Measurements from ENCODE around the gene PER1. TPM values are rescaled to one million over a fixed set of nuclear protein-coding genes. Genes with fewer than 3 reads are reported as not detected.
A peak's percentile ranks its signal among the peaks of the same experiment; 100 is the strongest.

Gene PER1
- total RNA-seq, 2 experiments from 2014 or later: 15.4 to 48.0 TPM

GRCh38 chr17:8153957-8154607 is 1.9 kb upstream of the PER1 start:
- Histone ChIP-seq H3K27ac (ENCODE audit: low read depth, low read length, poor library complexity, severe bottlenecking) (peak overlapping the region; percentile 18), H3K4me3 (ENCODE audit: low read depth, low read length, poor library complexity, severe bottlenecking) (peak overlapping the region; percentile 28), H3K9me3 (ENCODE audit: low read length) (no peaks in the 10 kb centered on the region), H3K4me1 (ENCODE audit: insufficient read depth, low read length, poor library complexity, severe bottlenecking) (peaks cover 58% of the 10 kb centered on the region), H2AFZ (ENCODE audit: low read length) (peak overlapping the region; percentile 64; the same call in 1 of the 2 replicates), H4K20me1 (ENCODE audit: insufficient read depth, low read length) (no peaks in the 10 kb centered on the region; the same call in 1 of the 2 replicates), H3K36me3 (ENCODE audit: insufficient read depth, low read length) (peaks cover 21% of the 10 kb centered on the region), H3K4me2 (ENCODE audit: low read length) (peak overlapping the region; percentile 95), H3K9me2 (ENCODE audit: insufficient read depth, low read length) (no peaks in the 10 kb centered on the region), H3K79me2 (ENCODE audit: insufficient read depth, low read depth, low read length) (peaks cover 12% of the 10 kb centered on the region; the same call in 1 of the 2 replicates)
- TF ChIP-seq CTCF (conservative IDR thresholded peaks at IDR 0.05; ENCODE audit: low read length): no peak
- TF ChIP-seq EZH2phosphoT487 (IDR thresholded peaks at IDR 0.05; ENCODE audit: borderline replicate concordance, low read depth, low read length): no peak
- DNase-seq (ENCODE audit: low spot score): peak; percentile 65
- ChIA-PET CTCF (ENCODE audit: unreplicated experiment) (no interaction called here), POLR2A (interaction anchor here (1.0 kb wide), 1 partner anchor 27 kb away, joined by 5 read pairs; no protein-coding TSS in a partner anchor)
- BruUV-seq (replicated peaks): no TSS peak
- intact Hi-C loops (cut with micrococcal nuclease; ENCODE audit: unreplicated experiment): loop anchor here (10.0 kb wide), 1 partner anchor 319 kb away; the partner anchor contains the start of gene KDM6B

- no peaks in the 10 kb centered on the region for H3K9me3 ChIP-seq (ENCODE audit: low read length)
- H3K36me3 ChIP-seq (ENCODE audit: insufficient read depth, low read length): peaks cover 23% of the 10 kb centered on the region
- ChIA-PET POLR2A (interaction anchor here (1.0 kb wide), 1 partner anchor 27 kb away, joined by 5 read pairs; no protein-coding TSS in a partner anchor), CTCF (ENCODE audit: unreplicated experiment) (no interaction called here)
- H3K79me2 ChIP-seq (ENCODE audit: insufficient read depth, low read depth, low read length): peaks cover 12% of the 10 kb centered on the region; the same call in 1 of the 2 replicates
- intact Hi-C loops (cut with micrococcal nuclease; ENCODE audit: unreplicated experiment): loop anchor here (10.0 kb wide), 1 partner anchor 319 kb away; the partner anchor contains the start of gene KDM6B
- peak overlapping the region; percentile 95 for H3K4me2 ChIP-seq (ENCODE audit: low read length)
- H3K9me2 ChIP-seq (ENCODE audit: insufficient read depth, low read length): no peaks in the 10 kb centered on the region
- no peak for DNase-seq (ENCODE audit: low spot score)
- TF ChIP-seq EZH2phosphoT487 (IDR thresholded peaks at IDR 0.05; ENCODE audit: borderline replicate concordance, low read depth, low read length) (no peak), CTCF (conservative IDR thresholded peaks at IDR 0.05; ENCODE audit: low read length) (no peak)
- no TSS peak for BruUV-seq (replicated peaks)
- H3K27ac ChIP-seq (ENCODE audit: low read depth, low read length, poor library complexity, severe bottlenecking): peak overlapping the region; percentile 18
- peaks cover 55% of the 10 kb centered on the region for H3K4me1 ChIP-seq (ENCODE audit: insufficient read depth, low read length, poor library complexity, severe bottlenecking)
- H4K20me1 ChIP-seq (ENCODE audit: insufficient read depth, low read length): no peaks in the 10 kb centered on the region; the same call in 1 of the 2 replicates
- H2AFZ ChIP-seq (ENCODE audit: low read length): no peak overlapping the region; the same call in 1 of the 2 replicates
- no peak overlapping the region for H3K4me3 ChIP-seq (ENCODE audit: low read depth, low read length, poor library complexity, severe bottlenecking)
Observed at GRCh38 chr17:8153525-8153956, 1.3 kb upstream of the PER1 start.

GRCh38 chr17:8153031-8153451 is 837 bp upstream of the PER1 start:
- H3K79me2 ChIP-seq (ENCODE audit: insufficient read depth, low read depth, low read length): peaks cover 12% of the 10 kb centered on the region; the same call in 1 of the 2 replicates
- H3K9me2 ChIP-seq (ENCODE audit: insufficient read depth, low read length): no peaks in the 10 kb centered on the region
- H3K4me2 ChIP-seq (ENCODE audit: low read length): peak overlapping the region; percentile 95
- CTCF ChIA-PET (ENCODE audit: unreplicated experiment): no interaction called here
- intact Hi-C loops (cut with micrococcal nuclease; ENCODE audit: unreplicated experiment): loop anchor here (10.0 kb wide), 1 partner anchor 318 kb away; the partner anchor contains the start of gene KDM6B
- no peak for DNase-seq (ENCODE audit: low spot score)
- peak overlapping the region; percentile 82 for H3K4me3 ChIP-seq (ENCODE audit: low read depth, low read length, poor library complexity, severe bottlenecking)
- peaks cover 23% of the 10 kb centered on the region for H3K36me3 ChIP-seq (ENCODE audit: insufficient read depth, low read length)
- H3K27ac ChIP-seq (ENCODE audit: low read depth, low read length, poor library complexity, severe bottlenecking): peak overlapping the region; percentile 13
- BruUV-seq (replicated peaks): no TSS peak
- POLR2A ChIA-PET: no interaction called here
- no peaks in the 10 kb centered on the region for H3K9me3 ChIP-seq (ENCODE audit: low read length)
- TF ChIP-seq EZH2phosphoT487 (IDR thresholded peaks at IDR 0.05; ENCODE audit: borderline replicate concordance, low read depth, low read length): no peak
- no peak for TF ChIP-seq CTCF (conservative IDR thresholded peaks at IDR 0.05; ENCODE audit: low read length)
- no peaks in the 10 kb centered on the region; the same call in 1 of the 2 replicates for H4K20me1 ChIP-seq (ENCODE audit: insufficient read depth, low read length)
- H3K4me1 ChIP-seq (ENCODE audit: insufficient read depth, low read length, poor library complexity, severe bottlenecking): peaks cover 51% of the 10 kb centered on the region
- peak overlapping the region; percentile 16; the same call in 1 of the 2 replicates for H2AFZ ChIP-seq (ENCODE audit: low read length)
